GM18498 (cell line): Measurements from ENCODE around the gene SLC25A21.

Experiments
- ATAC-seq: cut with Tn5 transposase; IDR thresholded peaks from one replicate; pipeline ENCODE4 v1.9.1; 2021; ENCODE audit warnings: mild to moderate bottlenecking, moderate library complexity; ENCODE audit not compliant: unreplicated experiment

The SLC25A21 gene

GRCh38 chr14:36949371-36949770, 223.0 kb downstream of the SLC25A21 start:
- ATAC-seq, result no peak

GRCh38 chr14:36948157-36948859, 224.1 kb downstream of the SLC25A21 start:
- ATAC-seq, result no peak

- ATAC-seq, result no peak
Measured at GRCh38 chr14:36947362-36947761, 225.0 kb downstream of the SLC25A21 start.

- ATAC-seq, result no peak
Measured at GRCh38 chr14:36946872-36947271, 225.5 kb downstream of the SLC25A21 start.

- ATAC-seq, result no peak
Measured at GRCh38 chr14:36944307-36945010, 227.9 kb downstream of the SLC25A21 start.

- peak; percentile 26 for ATAC-seq
Measured at GRCh38 chr14:36942522-36943245, 229.7 kb downstream of the SLC25A21 start.

GRCh38 chr14:36941783-36942521, 230.5 kb downstream of the SLC25A21 start:
- ATAC-seq, result peak; percentile 92

- no peak for ATAC-seq
Measured at GRCh38 chr14:36940476-36940875, 231.9 kb downstream of the SLC25A21 start.

GRCh38 chr14:36939265-36939664, 233.1 kb downstream of the SLC25A21 start:
- ATAC-seq, result no peak

GRCh38 chr14:36938678-36939077, 233.7 kb downstream of the SLC25A21 start:
- no peak for ATAC-seq

GRCh38 chr14:36935976-36936678, 236.3 kb downstream of the SLC25A21 start:
- no peak for ATAC-seq

- ATAC-seq, result no peak
Measured at GRCh38 chr14:36934304-36934703, 238.1 kb downstream of the SLC25A21 start.

- no peak for ATAC-seq
Measured at GRCh38 chr14:36931791-36932190, 240.6 kb downstream of the SLC25A21 start.

GRCh38 chr14:36928432-36928831, 244.0 kb downstream of the SLC25A21 start:
- no peak for ATAC-seq

- no peak for ATAC-seq
Measured at GRCh38 chr14:36925094-36925493, 247.3 kb downstream of the SLC25A21 start.

GRCh38 chr14:36916668-36917067, 255.7 kb downstream of the SLC25A21 start:
- no peak for ATAC-seq

GRCh38 chr14:36915081-36915480, 257.3 kb downstream of the SLC25A21 start:
- no peak for ATAC-seq

- ATAC-seq, result no peak
Measured at GRCh38 chr14:36910578-36910977, 261.8 kb downstream of the SLC25A21 start.

GRCh38 chr14:36905272-36905888, 267.0 kb downstream of the SLC25A21 start:
- no peak for ATAC-seq

- no peak for ATAC-seq
Measured at GRCh38 chr14:36901861-36902260, 270.5 kb downstream of the SLC25A21 start.
